Left kidney (tissue), 2 donors: ENCODE data around the gene ADAMTS1. TPM values are rescaled to one million over a fixed set of nuclear protein-coding genes. Genes with fewer than 3 reads are reported as not detected.
A peak's percentile ranks its signal among the peaks of the same experiment; 100 is the strongest.

Source experiments
- DNase-seq: peaks from one replicate; pipeline ENCODE4 v3.0.0-alpha.2; 2013
- polyA plus RNA-seq: library from polyadenylated mRNA; unstranded; fragments of 120-200 nt; gene quantifications from one replicate; pipeline ENCODE4 v1.2.1, GENCODE V29; 2013; ENCODE audit not compliant: insufficient read length

ADAMTS1 gene
- polyA plus RNA-seq, 1 donor = 107 TPM

GRCh38 chr21:26815197-26815596 is 30.0 kb downstream of the ADAMTS1 start:
- DNase-seq = no peak

- no peak for DNase-seq
These were observed 30.8 kb downstream of the ADAMTS1 start for GRCh38 chr21:26814386-26814785.

- DNase-seq = no peak
These were observed 31.7 kb downstream of the ADAMTS1 start for GRCh38 chr21:26813426-26813998.

GRCh38 chr21:26812173-26812572 is 33.0 kb downstream of the ADAMTS1 start:
- DNase-seq = no peak

GRCh38 chr21:26811482-26811881 is 33.7 kb downstream of the ADAMTS1 start:
- DNase-seq = no peak

GRCh38 chr21:26810676-26811415 is 34.4 kb downstream of the ADAMTS1 start:
- no peak for DNase-seq

- no peak for DNase-seq
These were observed 34.9 kb downstream of the ADAMTS1 start for GRCh38 chr21:26810266-26810665.

- no peak for DNase-seq
These were observed 35.5 kb downstream of the ADAMTS1 start for GRCh38 chr21:26809745-26810144.

GRCh38 chr21:26806801-26807295 is 38.4 kb downstream of the ADAMTS1 start:
- no peak for DNase-seq

- no peak for DNase-seq
These were observed 40.2 kb downstream of the ADAMTS1 start for GRCh38 chr21:26804895-26805609.

GRCh38 chr21:26801498-26801897 is 43.7 kb downstream of the ADAMTS1 start:
- DNase-seq = no peak

GRCh38 chr21:26800970-26801431 is 44.2 kb downstream of the ADAMTS1 start:
- DNase-seq = no peak

- no peak for DNase-seq
These were observed 44.8 kb downstream of the ADAMTS1 start for GRCh38 chr21:26800455-26800854.

- DNase-seq = no peak
These were observed 45.2 kb downstream of the ADAMTS1 start for GRCh38 chr21:26800001-26800400.

- no peak for DNase-seq
These were observed 46.1 kb downstream of the ADAMTS1 start for GRCh38 chr21:26798856-26799751.

- no peak for DNase-seq
These were observed 47.2 kb downstream of the ADAMTS1 start for GRCh38 chr21:26797878-26798456.

GRCh38 chr21:26795866-26796329 is 49.3 kb downstream of the ADAMTS1 start:
- DNase-seq = peak; percentile 67

GRCh38 chr21:26795412-26795805 is 49.8 kb downstream of the ADAMTS1 start:
- no peak for DNase-seq

- DNase-seq = no peak
These were observed 50.4 kb downstream of the ADAMTS1 start for GRCh38 chr21:26794597-26795411.

- DNase-seq = no peak
These were observed 54.9 kb downstream of the ADAMTS1 start for GRCh38 chr21:26790296-26790695.

GRCh38 chr21:26788790-26789189 is 56.4 kb downstream of the ADAMTS1 start:
- no peak for DNase-seq
